GM19452 (cell line): Measurements from ENCODE around the gene PYGM.

Source experiments
- ATAC-seq: cut with Tn5 transposase; IDR thresholded peaks from one replicate; pipeline ENCODE4 v1.9.1; 2021; ENCODE audit not compliant: unreplicated experiment

Gene PYGM

DNA sequence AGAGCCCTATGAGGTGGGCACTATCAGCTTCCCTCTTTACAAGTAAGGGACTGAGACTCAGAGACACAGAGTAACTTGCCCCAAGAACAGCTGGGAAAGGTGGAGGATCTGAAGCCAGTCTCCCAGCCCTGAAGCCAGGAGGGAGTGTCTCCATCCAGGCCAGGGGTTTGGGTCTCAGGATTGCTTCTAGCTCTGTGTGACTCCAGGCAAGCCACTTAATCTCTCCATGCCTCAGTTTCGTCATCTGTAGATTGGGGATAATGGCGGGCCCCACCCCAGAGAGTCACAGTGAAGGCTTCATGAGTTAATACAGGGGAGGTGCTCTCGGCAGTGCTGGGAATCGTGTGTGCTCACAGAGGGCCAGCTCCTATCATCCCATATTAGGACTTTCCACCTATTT lies 32.7 kb upstream of the PYGM start:
- no peak for ATAC-seq

DNA sequence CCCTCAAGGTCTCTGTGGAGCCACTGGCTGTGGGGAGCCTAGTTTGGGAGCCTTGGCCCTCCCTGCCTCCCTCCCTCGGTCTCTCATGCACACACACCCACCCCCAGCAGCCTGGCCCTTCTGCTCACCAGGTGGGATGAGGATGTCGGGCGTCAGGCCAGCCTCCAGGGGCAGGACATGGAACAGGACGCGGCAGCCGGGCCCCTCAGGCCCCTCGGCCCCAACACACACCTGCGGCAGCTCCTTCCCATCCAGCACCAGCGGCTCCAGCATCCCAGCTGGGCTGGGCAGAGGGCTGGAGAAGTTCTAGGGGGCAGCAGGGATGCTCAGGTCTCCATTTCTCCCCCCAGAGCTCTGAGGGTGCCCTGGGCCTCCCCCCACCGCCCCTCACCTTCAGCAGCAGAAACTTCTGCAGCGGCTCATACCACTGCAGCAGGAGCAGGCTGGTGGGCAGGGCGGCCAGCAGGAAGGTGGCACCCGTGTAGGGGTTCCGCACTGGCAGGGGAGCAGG lies 32.1 kb upstream of the PYGM start:
- ATAC-seq, result no peak

DNA sequence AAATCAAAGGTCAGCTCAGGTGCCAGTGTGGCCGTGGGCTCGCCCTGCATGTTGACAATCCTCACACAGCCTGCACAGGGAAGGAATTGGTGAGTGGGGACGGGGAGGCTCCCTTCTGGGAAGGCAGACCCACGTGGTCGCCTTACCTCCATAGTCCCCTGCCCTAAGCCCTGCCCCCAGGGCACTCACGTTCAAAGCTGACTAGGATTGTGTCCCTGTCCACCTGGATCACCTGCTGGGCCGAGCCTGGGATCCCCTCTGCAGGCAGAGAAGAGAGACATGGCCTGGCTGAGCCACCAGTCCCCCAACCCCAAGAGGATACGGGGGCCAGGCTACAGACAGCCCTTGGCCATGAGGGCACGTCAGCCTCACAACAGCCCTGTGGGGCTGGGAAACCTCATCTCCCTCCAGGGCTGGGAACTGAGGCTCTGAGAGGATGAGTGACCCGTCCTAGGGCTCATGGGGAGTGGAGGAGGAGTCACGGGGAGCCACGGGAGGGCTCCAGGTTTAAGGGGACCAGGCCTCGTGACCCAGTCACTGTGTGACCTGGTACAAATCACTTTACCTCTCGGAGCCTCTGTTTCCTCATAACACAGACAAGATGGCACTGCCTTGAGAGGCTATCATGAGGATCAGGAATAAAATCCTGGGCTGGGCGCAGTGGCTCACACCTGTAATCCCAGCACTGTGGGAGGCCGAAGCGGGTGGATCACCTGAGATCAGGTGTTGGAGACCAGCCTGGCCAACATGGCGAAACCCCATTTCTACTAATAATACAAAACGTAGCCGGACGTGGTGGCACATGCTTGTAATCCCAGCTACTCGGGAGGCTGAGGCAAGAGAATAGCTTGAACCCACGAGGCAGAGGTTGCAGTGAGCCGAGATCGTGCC lies 30.7 kb upstream of the PYGM start:
- no peak for ATAC-seq

DNA sequence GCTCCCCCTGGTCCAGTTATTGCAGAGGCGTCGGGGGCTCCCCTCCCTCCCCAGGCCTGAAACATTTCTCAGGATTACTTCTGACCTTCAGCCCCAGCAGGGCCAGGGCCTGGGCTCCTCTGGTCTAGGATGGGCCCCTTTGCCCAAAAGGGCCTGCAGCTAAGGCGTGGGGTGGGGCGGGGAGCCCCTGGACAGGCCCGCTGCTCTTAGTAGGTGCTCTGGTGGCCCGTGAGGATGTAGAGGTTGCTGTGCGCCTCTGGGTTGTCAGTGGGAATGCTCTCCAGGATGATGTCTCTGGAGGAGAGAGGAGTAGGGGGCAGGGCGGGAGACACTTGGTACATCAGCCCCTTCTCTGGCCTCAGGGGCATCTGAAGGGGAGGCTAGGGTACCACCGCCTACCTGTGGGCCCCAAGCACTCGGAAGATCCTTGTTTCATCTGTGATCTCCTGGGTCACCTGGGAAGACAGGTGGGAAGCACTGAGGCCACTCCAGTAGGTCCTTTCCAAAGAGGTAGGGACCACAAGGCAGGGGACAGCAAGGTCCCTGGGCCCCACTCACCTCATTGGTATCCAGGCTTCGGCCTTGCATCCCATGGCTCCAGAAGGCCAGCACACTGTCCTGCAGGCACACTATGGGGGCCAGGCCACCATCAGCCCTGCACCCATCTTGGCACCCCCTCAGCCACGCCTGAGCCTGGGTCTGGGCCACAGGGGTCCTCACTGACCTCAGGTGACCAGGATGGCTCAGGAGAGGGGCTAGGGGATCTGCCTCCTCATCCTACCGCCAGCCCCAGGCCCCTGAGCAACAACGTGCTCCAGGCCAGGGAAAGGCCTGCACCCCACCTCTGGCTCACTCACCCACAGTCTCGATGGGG lies 29.8 kb upstream of the PYGM start:
- no peak for ATAC-seq

DNA sequence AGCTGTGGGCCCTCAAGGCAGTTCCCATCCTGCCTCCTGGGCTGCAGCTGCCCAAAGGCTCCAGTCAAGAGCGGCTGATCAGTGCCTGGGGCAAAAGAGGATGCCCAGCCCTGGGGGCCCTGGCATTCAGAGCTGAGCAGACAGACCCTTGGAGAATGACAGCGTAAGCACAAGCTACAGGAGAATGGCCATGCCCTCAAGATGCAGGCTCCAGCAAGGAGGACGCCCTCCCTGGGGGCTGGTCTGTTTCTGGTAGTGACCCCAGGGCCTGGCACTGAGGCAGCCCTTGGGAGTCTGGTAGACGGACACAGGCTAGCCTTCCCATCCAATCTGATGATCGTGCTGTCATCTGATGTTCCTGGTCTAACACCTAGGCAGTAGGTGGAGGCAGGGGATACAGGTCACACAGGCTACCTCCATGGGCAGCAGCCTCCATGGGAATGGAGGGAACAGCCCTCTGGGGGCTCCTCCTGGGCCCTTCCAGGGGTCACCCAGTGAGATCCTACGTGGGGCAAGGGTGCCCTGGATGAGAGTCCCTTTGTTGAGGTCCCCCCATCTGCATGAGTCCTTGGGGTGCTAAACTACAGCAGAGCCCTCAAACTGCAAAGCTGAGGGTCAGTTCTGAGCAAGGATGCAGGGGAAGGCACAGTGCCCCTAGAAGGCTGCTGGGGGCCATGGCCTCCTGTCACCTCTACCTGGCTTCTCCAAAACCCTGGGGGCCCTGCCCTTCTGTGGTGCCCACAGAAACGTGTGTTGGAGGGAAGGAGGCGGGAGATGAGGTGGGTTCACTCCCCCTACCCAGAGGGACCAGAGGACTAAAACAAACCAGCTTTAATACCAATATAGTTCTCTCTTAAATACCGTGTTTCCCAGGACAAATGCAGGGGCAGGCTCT lies 28.8 kb upstream of the PYGM start:
- no peak for ATAC-seq

DNA sequence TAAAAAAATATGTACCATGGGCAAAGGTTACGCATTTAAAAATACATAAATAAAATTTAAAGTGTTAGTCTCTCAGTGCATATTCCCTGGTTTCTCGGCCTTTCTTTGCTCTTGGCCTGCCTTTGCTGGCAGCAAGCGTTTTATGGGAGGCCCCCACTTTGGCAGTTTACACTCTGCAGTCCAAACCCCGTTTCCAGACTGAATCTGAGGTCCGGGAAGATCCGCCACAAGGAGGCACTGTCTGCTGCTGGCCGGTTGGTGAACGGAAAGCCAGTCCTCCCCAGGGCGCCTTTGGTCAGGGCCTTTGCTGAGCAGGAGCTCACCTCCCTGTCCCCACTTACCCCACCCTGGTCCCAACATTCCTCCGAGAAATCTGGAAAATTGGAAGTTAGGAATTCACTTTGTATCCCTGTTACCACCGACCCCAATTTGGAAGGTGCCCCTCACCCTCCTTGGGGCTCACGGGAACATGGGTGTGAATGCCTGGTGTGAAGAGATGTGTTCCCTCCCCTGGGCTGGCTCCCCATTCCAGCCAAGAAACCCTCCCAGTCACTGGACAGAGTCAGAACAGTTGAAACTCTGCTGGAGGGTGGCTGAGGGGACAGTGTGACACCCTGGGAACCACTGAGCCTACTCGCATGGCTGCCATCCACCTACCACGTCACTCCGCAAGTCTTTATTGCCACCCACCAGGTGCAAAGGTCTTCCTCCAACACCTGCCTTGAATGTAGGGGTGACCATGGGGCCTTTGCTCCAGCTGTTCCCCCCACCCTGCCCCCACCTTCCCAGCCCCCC lies 27.9 kb upstream of the PYGM start:
- no peak for ATAC-seq

DNA sequence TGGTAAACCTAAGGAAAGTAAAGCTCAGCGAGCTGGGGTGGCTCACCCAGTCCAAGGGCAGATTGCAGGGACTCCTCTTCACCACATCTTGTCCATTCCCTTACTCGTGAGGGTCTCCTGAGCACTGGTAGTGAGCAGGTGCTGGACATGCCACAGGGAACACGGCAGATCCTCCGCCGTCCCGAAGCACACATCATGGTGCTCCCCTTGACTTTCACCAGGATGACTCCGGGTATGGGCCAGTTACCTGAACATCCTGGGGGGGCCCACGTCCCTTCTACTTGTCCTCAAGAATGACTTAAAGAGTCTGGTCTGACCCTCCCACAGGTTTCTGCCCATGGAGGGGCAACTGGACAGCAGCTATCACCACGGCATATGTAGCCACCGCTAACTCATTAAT lies 26.5 kb upstream of the PYGM start:
- ATAC-seq, result no peak

DNA sequence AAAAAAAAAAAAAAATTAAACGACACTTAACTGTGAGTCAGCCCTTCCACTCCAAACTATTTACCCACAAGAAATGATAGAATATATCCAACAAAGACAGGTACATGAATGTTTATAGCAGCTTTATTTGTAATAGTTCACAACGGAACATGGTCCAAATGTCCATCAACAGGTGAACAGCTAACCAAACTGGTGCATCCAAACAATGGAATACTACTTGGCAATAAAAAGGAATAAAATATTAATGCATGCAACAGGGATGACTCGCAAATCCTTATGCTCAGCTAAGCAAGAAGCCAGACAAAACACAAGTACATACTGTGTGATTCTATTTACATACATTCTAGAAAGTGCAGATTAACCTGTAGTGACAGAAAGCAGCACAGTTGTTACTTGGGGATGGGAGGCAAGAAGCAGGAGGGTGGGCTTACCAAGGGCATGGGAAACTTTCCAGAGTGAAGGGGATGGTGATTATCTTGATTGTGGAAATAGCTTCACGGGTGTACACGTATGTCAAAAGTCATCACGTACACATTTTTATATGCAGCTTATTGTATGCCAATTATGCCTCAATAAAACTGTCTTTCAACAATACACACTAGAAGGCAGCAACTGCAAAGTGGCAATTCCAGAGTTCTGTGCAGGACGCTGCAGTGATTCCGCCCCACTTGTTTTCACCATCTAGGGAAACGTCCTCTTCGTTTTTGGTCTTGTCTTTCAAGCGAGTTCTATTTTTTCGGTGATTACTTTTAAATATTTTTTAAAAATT lies 25.2 kb upstream of the PYGM start:
- no peak for ATAC-seq

DNA sequence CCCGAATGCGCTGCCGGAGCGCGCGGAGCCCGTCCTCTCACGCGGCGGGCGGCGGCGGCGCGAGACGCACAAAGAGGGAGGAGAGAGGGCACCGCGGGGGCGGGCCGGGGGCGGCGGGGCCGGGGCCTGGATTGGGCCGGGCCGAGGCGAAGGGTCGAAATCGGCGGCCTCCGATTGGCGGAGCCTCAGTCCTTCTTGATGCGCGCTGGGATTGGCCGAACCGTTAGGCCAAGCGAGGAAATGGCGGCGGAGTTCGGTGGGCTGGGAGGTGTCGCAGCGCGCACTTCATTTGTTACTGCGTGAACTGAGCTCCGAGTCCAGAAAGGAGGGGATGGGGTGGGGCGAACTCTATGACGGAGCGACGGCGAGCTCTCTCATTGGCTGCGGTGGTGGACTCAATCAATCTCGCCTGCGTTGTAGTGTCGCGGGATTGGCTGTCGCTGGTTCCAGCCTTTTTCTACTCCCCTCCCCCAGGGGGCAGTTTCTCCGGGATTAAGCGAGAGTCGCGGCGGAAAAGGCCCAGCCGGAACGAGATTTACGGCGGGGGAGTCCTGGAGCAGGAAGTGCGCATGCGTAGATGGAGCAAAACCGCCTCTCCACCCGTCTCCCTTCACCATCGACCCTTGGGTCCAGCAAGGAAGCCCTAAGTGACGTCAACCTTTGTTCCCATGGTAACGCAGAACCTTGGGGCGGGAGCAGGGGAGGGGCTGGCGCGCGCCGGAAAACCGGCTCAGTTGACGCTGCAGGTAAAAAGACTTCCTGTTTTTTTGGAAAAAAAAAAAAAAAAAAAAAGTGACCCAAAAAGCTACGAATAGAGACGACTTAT lies 18.9 kb upstream of the PYGM start, which contains the start of gene SF1:
SF1 (minus strand) TSS at position 70 of the 826 bp plus-strand sequence. CDS start 150 bp downstream, outside the sequence.
- ATAC-seq, result peak; percentile 76

DNA sequence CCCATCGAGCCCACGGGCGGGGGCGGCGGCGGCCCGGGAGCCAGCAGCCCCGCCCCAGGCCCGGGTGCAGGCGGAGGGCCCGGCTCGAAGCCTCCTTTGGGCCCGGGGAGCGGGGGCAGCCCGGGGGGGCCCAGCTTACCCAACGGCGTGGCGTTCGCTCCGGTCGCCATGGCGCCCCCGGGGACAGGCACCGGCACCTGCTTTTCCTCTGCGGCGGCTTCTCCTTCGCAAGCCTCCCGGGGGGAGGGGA lies 18.4 kb upstream of the PYGM start:
- ATAC-seq, result no peak

DNA sequence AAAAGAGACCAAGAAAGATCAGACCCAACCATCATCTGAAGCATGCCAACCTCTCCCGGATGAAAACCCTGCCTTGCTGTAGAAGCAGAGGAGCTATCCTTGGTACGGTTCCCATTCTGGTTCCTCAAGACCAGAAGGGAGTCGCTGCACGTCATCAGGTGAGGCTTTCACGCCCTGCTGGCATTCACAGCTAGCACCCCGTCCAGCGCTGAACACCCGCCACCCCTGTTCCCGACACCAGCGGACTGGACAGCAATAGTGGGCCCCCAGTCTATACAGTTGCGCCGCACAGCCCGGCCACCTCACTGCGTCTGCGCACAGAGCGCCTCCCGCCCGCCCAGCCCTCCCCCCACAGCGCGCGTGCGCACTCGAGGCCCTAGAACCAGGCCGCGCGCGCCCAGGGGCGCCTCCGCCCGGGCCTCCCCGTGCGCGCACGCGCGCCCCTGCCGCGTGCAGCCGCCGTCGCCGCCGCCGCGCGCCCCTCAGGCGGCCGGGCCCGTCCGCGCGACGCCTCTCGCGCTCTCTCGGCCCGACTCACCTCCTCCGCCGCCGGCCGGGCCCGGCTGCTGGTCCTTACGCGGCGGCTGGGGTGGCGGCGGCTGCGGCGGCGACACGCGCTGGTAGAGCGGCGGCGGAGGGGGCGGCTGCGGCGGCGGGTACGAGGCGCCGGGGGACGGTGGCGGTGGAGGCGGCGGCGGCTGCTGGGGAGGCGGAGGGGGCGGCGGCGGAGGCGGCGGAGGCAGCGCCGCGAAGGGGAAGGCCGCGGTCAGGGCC lies 17.9 kb upstream of the PYGM start:
- ATAC-seq, result peak; percentile 23

DNA sequence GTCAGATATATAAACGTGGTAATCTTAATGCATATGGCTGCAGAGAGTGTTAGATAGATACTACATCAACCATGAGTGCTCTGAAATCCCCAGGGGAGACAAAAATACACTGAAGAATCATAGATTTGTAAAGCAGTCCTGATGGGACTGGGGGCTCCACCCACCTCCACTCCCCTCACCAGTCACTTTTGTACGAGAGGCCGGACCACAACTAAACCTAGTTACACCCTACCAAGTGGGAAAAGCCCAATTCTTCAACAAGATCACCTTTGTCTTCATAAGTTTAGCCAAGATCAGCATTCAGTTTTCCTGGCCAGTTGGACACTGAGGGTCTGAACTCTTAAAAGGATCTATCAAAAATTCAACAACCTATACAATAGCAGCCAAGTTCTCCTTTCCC lies 17.1 kb upstream of the PYGM start:
- ATAC-seq, result no peak

DNA sequence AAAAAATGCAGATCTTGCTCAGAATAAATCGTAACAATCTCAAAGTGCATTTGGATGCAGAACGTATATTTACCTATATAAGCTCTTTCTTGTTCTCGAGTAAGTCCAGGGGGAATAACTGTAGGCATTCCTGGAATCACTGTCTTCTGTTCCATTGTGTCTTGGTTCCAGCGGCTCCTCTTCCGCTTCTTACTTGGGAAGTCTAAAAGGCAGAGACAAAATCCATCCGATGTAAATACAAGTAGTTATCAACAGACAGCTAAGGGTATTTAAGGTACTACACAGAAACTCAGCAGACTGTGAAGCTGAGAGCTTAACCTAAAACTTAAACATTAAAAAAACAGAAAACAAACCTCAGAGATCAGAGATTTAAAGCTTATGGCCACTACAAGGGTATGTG lies 16.7 kb upstream of the PYGM start:
- ATAC-seq, result no peak

DNA sequence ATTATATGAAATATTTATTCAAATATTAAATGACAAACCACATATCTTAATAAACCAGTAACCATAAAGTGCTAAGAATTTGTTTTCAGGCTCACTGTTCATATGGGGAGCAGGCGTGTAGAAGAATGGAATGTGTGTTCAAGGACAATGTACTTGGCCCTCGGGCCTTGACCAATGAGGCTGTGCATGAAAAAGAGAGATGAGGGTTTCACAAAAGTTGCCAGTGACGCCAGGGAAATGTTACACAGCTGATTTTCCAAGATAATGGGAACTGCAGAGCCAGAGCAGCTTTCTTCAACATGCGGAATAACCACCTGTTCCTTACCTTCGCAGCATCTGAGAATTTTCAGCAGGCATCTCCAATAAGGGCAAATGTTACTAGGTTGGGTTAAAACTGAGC lies 14.4 kb upstream of the PYGM start:
- no peak for ATAC-seq

DNA sequence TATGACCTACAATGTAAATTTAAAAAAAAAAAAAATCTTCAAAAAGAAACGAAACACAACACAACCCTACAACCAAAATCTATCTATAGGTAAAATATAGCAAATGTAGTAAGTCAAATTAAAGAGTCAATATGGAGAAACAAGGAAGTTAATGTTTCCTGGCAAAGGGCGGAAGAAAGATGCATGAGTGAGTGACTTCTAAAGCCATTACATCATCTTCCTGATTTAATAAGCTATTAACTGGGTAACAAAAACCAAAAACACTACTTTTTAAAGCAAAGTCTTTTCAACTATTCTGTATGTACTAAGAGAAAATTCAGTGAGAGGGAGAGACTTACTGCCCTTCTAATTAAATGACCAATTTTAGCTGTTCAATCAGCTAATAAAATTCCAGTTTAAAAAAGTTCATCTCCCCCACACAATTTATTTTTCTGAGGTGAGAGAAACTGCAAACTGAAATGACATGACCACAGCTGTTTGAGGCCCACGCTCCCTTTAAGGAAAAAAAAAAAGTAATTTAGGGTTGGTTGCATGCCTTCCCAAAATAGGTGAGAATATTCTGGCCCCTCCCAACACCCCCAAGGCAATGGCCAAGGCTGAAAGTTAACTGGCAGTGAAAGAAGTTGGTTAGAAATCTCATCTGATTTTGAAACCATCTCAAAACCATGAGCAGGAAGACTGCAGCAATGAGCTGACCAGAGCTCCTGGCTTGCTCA lies 12.7 kb upstream of the PYGM start:
- no peak for ATAC-seq

DNA sequence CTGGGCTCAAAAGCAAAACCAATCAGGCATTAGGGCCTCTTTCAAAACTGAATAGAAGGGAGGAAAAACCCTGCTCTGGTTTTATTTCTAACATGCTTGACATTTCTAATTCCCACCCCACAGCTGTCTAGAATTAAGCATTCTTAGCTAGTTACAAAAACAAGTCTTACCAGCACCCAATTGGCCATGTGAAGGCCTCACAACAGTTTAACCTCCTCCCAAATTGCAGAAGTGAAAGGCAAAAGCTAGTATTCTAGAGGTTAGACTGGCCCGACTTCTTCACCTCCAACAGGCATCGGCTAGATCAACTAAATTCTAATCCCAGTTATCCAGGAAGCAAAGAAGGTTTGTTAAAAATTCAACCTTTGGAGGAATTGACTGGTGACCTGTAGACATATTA lies 12.1 kb upstream of the PYGM start:
- no peak for ATAC-seq

DNA sequence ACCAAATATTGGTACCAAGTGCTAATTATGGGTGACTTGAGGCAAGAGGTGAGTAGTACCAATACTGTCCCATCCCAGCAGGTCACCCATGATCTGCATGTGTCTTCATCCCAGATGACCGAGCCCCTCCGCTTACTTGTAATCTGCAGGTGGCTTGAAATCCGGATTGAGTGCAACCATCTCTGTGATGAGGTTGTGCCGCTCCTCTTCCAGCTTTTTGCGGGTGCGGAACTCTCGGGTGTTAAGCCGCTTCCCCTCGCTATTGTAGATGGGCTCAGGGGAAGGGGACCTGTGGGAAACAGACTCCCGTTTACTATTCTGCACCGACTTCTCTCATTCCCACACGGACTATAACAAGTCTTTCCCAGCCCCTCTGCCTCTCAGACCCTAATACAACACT lies 10.3 kb upstream of the PYGM start:
- no peak for ATAC-seq
